Omental fat pad (tissue), 4 donors: ENCODE data around the gene IER2. TPM values are rescaled to one million over a fixed set of nuclear protein-coding genes. Genes with fewer than 3 reads are reported as not detected.
"Not testable (repeated sequence)": the region's sequence is repeated elsewhere in the genome, so short reads cannot be mapped to it uniquely, and the experiment has no call there.

ENCODE experiments used
- ATAC-seq: fragments of 150-250 bp; one replicate; pipeline ENCODE4 v1.9.1; 2016; ENCODE audit warnings: mild to moderate bottlenecking, moderate library complexity; ENCODE audit not compliant: low FRiP score
- DNase-seq: peaks from one replicate; pipeline ENCODE4 v3.0.0-alpha.2; 2019; ENCODE audit warnings: low spot score
- CTCF ChIP-seq, 3 donors: fragments of 450-650 bp; IDR thresholded peaks; one replicate each; pipeline ENCODE4 v1.5.1; 2016 to 2017; ENCODE audit warnings: antibody characterized with exemption in 3 of 3, mild to moderate bottlenecking in 3 of 3, moderate library complexity in 2 of 3
- total RNA-seq, 4 donors: library from RNA; depleted of rRNA; stranded (reverse); fragments of >200 nt; gene quantifications; one replicate each; pipeline ENCODE4 v1.1.0, GENCODE V29; 2016

The IER2 gene
- total RNA-seq, 4 donors from 2014 or later = 110 to 253 (median 210) TPM

DNA sequence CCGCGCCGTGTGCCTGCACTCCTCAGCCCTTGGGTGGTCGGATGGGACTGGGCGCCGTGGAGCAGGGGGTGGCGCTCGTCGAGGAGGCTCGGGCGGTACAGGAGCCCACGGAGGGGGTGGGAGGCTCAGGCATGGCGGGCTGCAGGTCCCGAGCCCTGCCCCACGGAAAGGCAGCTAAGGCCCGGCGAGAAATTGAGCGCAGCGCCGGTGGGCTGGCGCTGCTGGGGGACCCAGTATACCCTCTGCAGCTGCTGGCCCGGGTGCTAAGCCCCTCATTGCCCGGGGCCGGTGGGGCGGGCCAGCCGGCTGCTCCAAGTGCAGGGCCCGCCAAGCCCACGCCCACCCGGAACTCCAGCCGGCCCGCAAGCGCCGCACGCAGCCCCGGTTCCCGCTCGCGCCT, 36.5 kb downstream of the IER2 start:
- ATAC-seq = not testable (repeated sequence)

DNA sequence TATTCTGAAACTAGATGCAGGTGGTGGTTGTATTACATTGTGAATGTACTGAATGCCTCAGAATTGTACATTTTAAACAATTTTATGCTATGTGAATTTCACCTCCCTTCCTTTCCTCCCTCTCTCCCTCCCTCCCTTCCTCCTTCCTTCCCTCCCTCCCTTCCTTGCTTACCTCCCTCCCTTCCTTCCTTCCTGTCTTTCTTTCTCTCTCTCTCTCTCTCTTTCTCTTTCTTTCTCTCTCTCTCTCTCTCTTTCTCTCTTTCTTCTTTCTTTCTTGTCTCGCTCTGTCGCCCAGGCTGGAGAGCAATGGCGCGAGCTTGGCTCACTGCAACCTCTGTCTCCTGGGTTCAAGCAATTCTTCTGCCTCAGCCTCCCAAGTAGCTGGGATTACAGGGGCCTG, 37.2 kb downstream of the IER2 start:
- no peak for ATAC-seq
- no peak for TF ChIP-seq CTCF (IDR thresholded peaks at IDR 0.05)
- no peak for DNase-seq

More for the DNA sequence above, 36.5 kb downstream of the IER2 start:
- DNase-seq = not testable (repeated sequence)

GRCh38 chr19:13189600-13189999, 39.4 kb downstream of the IER2 start:
- ATAC-seq (no peak), DNase-seq (no peak)
- no peak for TF ChIP-seq CTCF (IDR thresholded peaks at IDR 0.05)

DNA sequence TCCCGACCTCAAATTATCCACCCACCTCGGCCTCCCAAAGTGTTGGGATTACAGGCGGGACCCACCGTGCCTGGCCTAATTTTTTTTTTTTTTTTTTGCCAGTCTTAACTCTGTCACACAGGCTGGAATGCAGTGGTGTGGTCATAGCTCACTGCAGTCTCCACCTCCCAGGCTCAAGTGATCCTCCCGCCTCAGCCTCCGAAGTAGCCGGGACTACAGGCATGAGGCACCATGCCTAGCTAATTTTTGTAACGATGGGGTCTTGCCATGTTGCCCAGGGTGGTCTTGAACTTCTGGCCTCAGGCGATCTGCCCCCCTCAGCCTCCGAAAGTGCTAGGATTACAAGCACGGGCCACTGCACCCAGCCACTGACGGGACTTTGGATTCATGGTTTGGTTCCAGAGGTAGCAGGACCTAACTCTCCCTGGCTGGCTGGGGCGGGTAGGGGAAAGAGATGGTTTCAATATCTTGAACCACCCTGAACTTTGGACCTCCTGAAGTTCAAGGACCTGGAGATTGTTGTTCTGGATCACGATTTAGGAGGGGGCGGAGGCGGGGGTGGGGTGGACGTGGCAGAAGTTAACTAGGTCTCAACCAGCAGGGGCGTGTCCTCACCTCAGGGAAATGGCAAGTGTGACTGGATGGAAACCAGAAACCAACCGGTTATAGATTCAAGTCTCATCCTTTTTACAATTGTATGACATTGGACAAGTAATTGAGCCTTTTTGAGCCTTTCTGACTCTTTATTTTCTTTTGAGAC, 40.8 kb downstream of the IER2 start:
- TF ChIP-seq CTCF (IDR thresholded peaks at IDR 0.05) = no peak
- DNase-seq (no peak), ATAC-seq (no peak)

- no peak for ATAC-seq
- no peak for TF ChIP-seq CTCF (IDR thresholded peaks at IDR 0.05)
- DNase-seq = no peak
Observed at GRCh38 chr19:13195678-13196077, 45.5 kb downstream of the IER2 start.

DNA sequence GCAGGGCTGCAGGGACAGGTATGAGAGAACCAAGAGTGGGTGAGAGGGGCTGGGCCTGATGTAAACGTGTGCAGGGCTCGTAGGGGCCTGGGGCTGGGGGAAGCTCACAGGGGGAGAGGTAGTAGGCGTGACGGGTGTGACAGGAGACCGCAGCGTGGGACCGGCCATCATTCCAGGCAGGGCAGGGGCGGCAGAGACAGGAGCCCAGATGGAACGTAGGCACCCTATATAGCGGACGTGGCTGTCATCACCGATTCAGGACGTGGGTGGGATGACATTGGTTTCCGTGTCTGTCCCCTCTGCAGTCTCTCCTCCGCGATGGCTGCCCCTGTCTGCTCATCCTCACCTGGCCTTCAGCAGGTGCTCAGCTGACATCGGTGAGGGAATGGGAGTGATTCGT, 48.4 kb downstream of the IER2 start:
- ATAC-seq = no peak
- DNase-seq = no peak
- no peak for TF ChIP-seq CTCF (IDR thresholded peaks at IDR 0.05)

- not testable (repeated sequence) for DNase-seq, ATAC-seq
Observed at GRCh38 chr19:13202112-13202511, 51.9 kb downstream of the IER2 start.

Other genes starting within 250 kb of the IER2 start
- not detected for gene SYCE2, start 231.1 kb upstream of the IER2 start, total RNA-seq
- 10 to 100 TPM; 31.1 to 61.1 (median 38.2) TPM for gene FARSA, start 216.7 kb upstream of the IER2 start, total RNA-seq
- gene CALR, start 211.8 kb upstream of the IER2 start, total RNA-seq = 100 to 1,000 TPM; 349 to 570 (median 439) TPM
- gene RAD23A, start 204.5 kb upstream of the IER2 start, total RNA-seq = 100 to 1,000 TPM in 1 of 4 donors, 10 to 100 TPM in 3; 65.6 to 119 (median 91.1) TPM
- gene GADD45GIP1, start 193.2 kb upstream of the IER2 start, total RNA-seq = 10 to 100 TPM; 27.2 to 37.7 (median 32.8) TPM
- gene DAND5, start 180.8 kb upstream of the IER2 start, total RNA-seq = under 1 TPM in 1 of 4 donors, not detected in 3; 0.56 TPM
- gene NFIX, start 154.9 kb upstream of the IER2 start, total RNA-seq = 10 to 100 TPM; 39.5 to 53.1 (median 43.0) TPM
- 10 to 100 TPM in 3 of 4 donors, 1 to 10 TPM in 1; 5.5 to 29.9 (median 20.5) TPM for gene LYL1, start 47.6 kb upstream of the IER2 start, total RNA-seq
- 10 to 100 TPM; 27.0 to 70.5 (median 39.2) TPM for gene TRMT1, start 33.7 kb upstream of the IER2 start, total RNA-seq
- gene NACC1, start 32.1 kb upstream of the IER2 start, total RNA-seq = 10 to 100 TPM; 12.0 to 44.7 (median 23.0) TPM
- 10 to 100 TPM; 41.0 to 97.6 (median 53.9) TPM for gene STX10, start within 50 bp of the IER2 start, total RNA-seq